A673 (cell line): Measurements from ENCODE around the gene TMEM81. TPM values are rescaled to one million over a fixed set of nuclear protein-coding genes. Genes with fewer than 3 reads are reported as not detected.

Source experiments
- BruUV-seq: library from RNA; stranded (reverse); fragments of 400-500 nt; replicated peaks from 2 replicates; lab custom pipeline; 2021; lab: Mats Ljungman, UMichigan
- CTCF ChIA-PET: fragments of 300-600 bp; sonication (Branson Sonifier 250); formaldehyde crosslinking; loops from one replicate; lab custom pipeline; 2022; ENCODE audit warnings: antibody characterized with exemption; lab: Charles Lee
- POLR2A ChIA-PET: fragments of 300-600 bp; sonication (Branson Sonifier 250); formaldehyde crosslinking; loops from one replicate; lab custom pipeline; 2022; ENCODE audit warnings: antibody characterized with exemption; ENCODE audit not compliant: low non-redundant PET; lab: Charles Lee
- DNase-seq: peaks from one replicate; pipeline ENCODE4 v3.0.0-alpha.2; 2015; ENCODE audit warnings: low spot score
- H3K27ac ChIP-seq: fragments of 200-600 bp; sonication (generic); 2 replicates; pipeline ENCODE4 v1.5.1; 2016; ENCODE audit warnings: mixed run types, low read depth, mild to moderate bottlenecking, mixed read lengths, antibody characterized with exemption, low read length; ENCODE audit not compliant: poor library complexity, severe bottlenecking
- H3K27me3 ChIP-seq: fragments of 200-600 bp; sonication (generic); replicated peaks from 2 replicates; pipeline ENCODE4 v1.6.1; 2017; ENCODE audit warnings: mixed run types, low read depth, mild to moderate bottlenecking, mixed read lengths, antibody characterized with exemption, low read length; ENCODE audit not compliant: insufficient read depth, poor library complexity
- H3K36me3 ChIP-seq: fragments of 200-600 bp; sonication (generic); 2 replicates; pipeline ENCODE4 v1.6.1; 2016; ENCODE audit warnings: mixed run types, mild to moderate bottlenecking, mixed read lengths, antibody characterized with exemption, low read length; ENCODE audit not compliant: insufficient read depth, poor library complexity, severe bottlenecking
- H3K4me1 ChIP-seq: fragments of 200-600 bp; sonication (generic); 2 replicates; pipeline ENCODE4 v1.6.1; 2017; ENCODE audit warnings: mixed run types, mild to moderate bottlenecking, mixed read lengths, antibody characterized with exemption, low read length; ENCODE audit not compliant: insufficient read depth, poor library complexity, severe bottlenecking
- H3K4me3 ChIP-seq: fragments of 200-600 bp; sonication (generic); 2 replicates; pipeline ENCODE4 v1.5.1; 2016; ENCODE audit warnings: low read depth, mixed run types, mild to moderate bottlenecking, mixed read lengths, low read length; ENCODE audit not compliant: poor library complexity, severe bottlenecking
- H3K9me3 ChIP-seq: fragments of 200-600 bp; sonication (generic); 2 replicates; pipeline ENCODE4 v1.6.1; 2016; ENCODE audit warnings: mixed run types, low read depth, mild to moderate bottlenecking, mixed read lengths, antibody characterized with exemption, low read length; ENCODE audit not compliant: poor library complexity, severe bottlenecking
- EZH2 ChIP-seq: fragments of 200-600 bp; sonication (generic); IDR thresholded peaks from 2 replicates; pipeline ENCODE4 v1.6.1; 2017; ENCODE audit warnings: borderline replicate concordance, low read depth, mild to moderate bottlenecking, mixed read lengths, antibody characterized with exemption, low read length; ENCODE audit not compliant: poor library complexity, severe bottlenecking
- intact Hi-C: fragments of 100-400 bp; cut with micrococcal nuclease; formaldehyde crosslinking; loops from one replicate; pipeline ENCODE4 v1.10.0; 2022; ENCODE audit not compliant: unreplicated experiment
- total RNA-seq: library from RNA; stranded (reverse); gene quantifications from 2 replicates; pipeline ENCODE4 v1.2.3, GENCODE V29; 2021
- TF ChIP-seq, protein P1 (sequence below): fragments of 300-800, 200-600 bp; sonication (generic); conservative IDR thresholded peaks from 2 replicates; pipeline ENCODE4 v1.5.1; 2017; ENCODE audit warnings: low read depth, mild to moderate bottlenecking, antibody characterized with exemption, low read length, moderate library complexity, mixed read lengths

Gene TMEM81
- total RNA-seq, 1 experiment from 2014 or later, result 5.4 TPM

DNA sequence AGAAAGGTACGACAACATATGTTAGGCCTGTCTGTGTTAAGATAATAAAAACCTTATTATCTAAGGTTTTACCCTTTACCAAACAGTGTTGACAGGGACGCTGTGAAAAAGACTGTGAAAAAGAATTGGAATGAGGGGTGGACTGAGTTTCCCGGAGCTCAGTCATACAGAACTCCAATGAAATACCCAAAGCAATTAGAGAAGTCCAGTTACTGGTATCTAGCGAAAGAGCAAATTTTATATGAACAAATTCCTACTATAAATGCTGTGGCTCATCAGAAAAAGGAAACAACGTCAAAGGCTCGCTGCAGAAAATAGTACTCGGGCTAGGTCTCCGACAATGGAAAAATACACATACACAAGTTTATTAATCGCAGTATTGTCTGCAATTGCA lies 38.2 kb upstream of the TMEM81 start:
- Histone ChIP-seq H3K27ac (peak overlapping the region; percentile 99), H3K27me3 (no peaks in the 10 kb centered on the region), H3K4me1 (peaks cover 18% of the 10 kb centered on the region), H3K9me3 (no peaks in the 10 kb centered on the region), H3K36me3 (no peaks in the 10 kb centered on the region), H3K4me3 (peak overlapping the region; percentile 87)
- intact Hi-C loops, result loop anchor here (5.0 kb wide), 1 partner anchor 135 kb away; no protein-coding TSS in a partner anchor
- ChIA-PET POLR2A (interaction anchor here (0.9 kb wide), 1 partner anchor 11 kb away, joined by 3 read pairs; no protein-coding TSS in a partner anchor), CTCF (interaction anchor here (1.7 kb wide), 1 partner anchor 19 kb away, joined by 5 read pairs; no protein-coding TSS in a partner anchor)
- DNase-seq, result no peak
- no TSS peak for BruUV-seq
- TF ChIP-seq EZH2, result no peak
- TF ChIP-seq, protein P1, sequence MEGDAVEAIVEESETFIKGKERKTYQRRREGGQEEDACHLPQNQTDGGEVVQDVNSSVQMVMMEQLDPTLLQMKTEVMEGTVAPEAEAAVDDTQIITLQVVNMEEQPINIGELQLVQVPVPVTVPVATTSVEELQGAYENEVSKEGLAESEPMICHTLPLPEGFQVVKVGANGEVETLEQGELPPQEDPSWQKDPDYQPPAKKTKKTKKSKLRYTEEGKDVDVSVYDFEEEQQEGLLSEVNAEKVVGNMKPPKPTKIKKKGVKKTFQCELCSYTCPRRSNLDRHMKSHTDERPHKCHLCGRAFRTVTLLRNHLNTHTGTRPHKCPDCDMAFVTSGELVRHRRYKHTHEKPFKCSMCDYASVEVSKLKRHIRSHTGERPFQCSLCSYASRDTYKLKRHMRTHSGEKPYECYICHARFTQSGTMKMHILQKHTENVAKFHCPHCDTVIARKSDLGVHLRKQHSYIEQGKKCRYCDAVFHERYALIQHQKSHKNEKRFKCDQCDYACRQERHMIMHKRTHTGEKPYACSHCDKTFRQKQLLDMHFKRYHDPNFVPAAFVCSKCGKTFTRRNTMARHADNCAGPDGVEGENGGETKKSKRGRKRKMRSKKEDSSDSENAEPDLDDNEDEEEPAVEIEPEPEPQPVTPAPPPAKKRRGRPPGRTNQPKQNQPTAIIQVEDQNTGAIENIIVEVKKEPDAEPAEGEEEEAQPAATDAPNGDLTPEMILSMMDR, result peak; percentile 23; the same call in 1 of the 2 replicates

DNA sequence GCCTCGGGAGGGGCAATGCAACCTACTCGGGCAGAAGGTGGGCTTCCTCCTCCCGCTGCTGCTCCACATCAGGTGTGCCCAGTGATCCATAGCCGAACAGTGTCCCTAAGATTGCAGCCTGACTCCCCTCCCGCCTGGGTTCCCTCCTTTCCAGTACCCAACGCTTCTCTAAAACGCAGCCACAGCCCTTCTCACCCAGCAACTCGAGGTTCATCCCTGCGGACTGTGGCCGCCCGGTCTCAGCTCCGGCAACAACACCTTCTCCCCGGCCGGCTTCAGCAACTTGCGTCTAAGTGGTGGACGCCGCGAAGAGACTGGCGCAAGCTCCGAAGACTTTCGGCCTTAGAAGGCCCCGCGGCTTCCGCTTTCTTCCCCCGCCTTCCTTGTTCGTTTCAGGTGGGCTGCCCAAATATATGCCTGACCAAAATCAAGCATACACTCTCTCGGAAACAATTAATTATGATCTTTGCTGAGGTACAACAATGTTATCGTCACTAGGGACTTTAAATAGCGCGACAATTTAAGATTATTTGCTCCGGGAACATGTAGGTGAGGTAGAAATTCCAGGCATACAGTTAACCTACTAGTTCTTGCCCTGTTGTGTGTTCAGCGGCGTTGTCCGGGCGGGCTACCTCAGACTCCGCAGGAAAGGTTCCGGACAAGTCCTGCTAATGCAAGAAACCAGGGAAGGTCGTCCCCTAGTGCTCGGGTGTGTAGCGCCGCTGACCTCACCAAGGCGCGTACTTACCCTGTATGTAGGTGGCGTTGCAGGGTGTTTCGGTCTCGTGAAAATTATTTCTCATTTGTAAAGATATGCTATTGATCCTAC lies 37.6 kb upstream of the TMEM81 start, which contains the start of gene RBBP5:
Gene RBBP5 (minus strand): TSS at position 319 of the 829 bp plus-strand sequence. CDS start 105 bp downstream, at position 214.
- intact Hi-C loops, result loop anchor here (5.0 kb wide), 1 partner anchor 135 kb away; no protein-coding TSS in a partner anchor
- peaks cover 18% of the 10 kb centered on the region for H3K4me1 ChIP-seq
- CTCF ChIA-PET, result interaction anchor here (1.7 kb wide), 1 partner anchor 20 kb away, joined by 5 read pairs; no protein-coding TSS in a partner anchor
- DNase-seq, result peak; percentile 97
- H3K36me3 ChIP-seq, result no peaks in the 10 kb centered on the region
- POLR2A ChIA-PET, result interaction anchor here (0.6 kb wide), 1 partner anchor 106 kb away, joined by 3 read pairs; the partner anchor contains the start of gene TMCC2
- peak within 1 kb of the TSS; percentile 99 for H3K27ac ChIP-seq
- H3K4me3 ChIP-seq, result peak within 1 kb of the TSS; percentile 87
- no TSS peak for BruUV-seq
- TF ChIP-seq, protein P1, result peak; percentile 75
- TF ChIP-seq EZH2, result no peak
- H3K27me3 ChIP-seq, result no peaks in the 10 kb centered on the region
- no peaks in the 10 kb centered on the region for H3K9me3 ChIP-seq

DNA sequence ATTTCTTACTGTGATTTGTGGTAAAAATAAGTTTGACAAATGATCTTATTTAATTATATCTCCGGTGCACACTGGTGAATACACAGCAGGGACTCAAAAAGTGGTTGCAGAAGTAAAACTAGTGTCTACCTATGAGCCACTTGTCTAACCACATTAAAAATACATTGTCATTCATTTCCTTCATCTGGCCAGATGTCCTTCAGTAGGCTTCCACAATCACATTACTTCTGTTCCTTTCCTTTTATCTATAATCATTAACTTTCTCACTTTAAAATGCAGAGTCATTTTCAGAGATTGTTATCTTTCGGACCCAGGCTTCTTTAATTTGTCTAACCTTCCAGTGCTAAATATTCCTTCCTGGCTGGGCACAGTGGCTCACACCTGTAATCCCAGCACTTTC lies 34.5 kb upstream of the TMEM81 start:
- Histone ChIP-seq H3K9me3 (no peaks in the 10 kb centered on the region), H3K27ac (no peak overlapping the region), H3K36me3 (peaks cover 12% of the 10 kb centered on the region), H3K4me3 (no peak overlapping the region), H3K27me3 (no peaks in the 10 kb centered on the region), H3K4me1 (peaks cover 18% of the 10 kb centered on the region)
- CTCF ChIA-PET, result no interaction called here
- POLR2A ChIA-PET, result no interaction called here
- BruUV-seq, result no TSS peak
- DNase-seq, result no peak
- TF ChIP-seq, protein P1, result no peak
- no peak for TF ChIP-seq EZH2
- intact Hi-C loops, result no loop called here
